GM19328 (cell line): Measurements from ENCODE around the gene UBASH3B.

Experiments
- ATAC-seq: cut with Tn5 transposase; IDR thresholded peaks from one replicate; pipeline ENCODE4 v1.9.1; 2021; ENCODE audit warnings: mild to moderate bottlenecking, moderate library complexity; ENCODE audit not compliant: unreplicated experiment

Gene UBASH3B

GRCh38 chr11:122749005-122749687 lies 93.6 kb downstream of the UBASH3B start:
- ATAC-seq: peak; percentile 60

GRCh38 chr11:122750049-122750448 lies 94.5 kb downstream of the UBASH3B start:
- no peak for ATAC-seq

GRCh38 chr11:122751292-122752070 lies 96.0 kb downstream of the UBASH3B start:
- no peak for ATAC-seq

GRCh38 chr11:122754028-122754427 lies 98.5 kb downstream of the UBASH3B start:
- ATAC-seq: no peak

GRCh38 chr11:122754553-122755322 lies 99.2 kb downstream of the UBASH3B start:
- no peak for ATAC-seq

GRCh38 chr11:122755409-122755808 lies 99.9 kb downstream of the UBASH3B start:
- ATAC-seq: no peak

- no peak for ATAC-seq
These were observed 100.4 kb downstream of the UBASH3B start for GRCh38 chr11:122755941-122756340.

GRCh38 chr11:122756417-122756816 lies 100.9 kb downstream of the UBASH3B start:
- peak; percentile 51 for ATAC-seq

GRCh38 chr11:122757201-122757600 lies 101.7 kb downstream of the UBASH3B start:
- no peak for ATAC-seq

- ATAC-seq: no peak
These were observed 102.8 kb downstream of the UBASH3B start for GRCh38 chr11:122758339-122758738.

GRCh38 chr11:122758974-122759373 lies 103.5 kb downstream of the UBASH3B start:
- ATAC-seq: no peak

- no peak for ATAC-seq
These were observed 107.6 kb downstream of the UBASH3B start for GRCh38 chr11:122763108-122763507.

- no peak for ATAC-seq
These were observed 109.0 kb downstream of the UBASH3B start for GRCh38 chr11:122764371-122765090.

- ATAC-seq: no peak
These were observed 110.1 kb downstream of the UBASH3B start for GRCh38 chr11:122765487-122766131.

GRCh38 chr11:122769126-122769780 lies 113.7 kb downstream of the UBASH3B start:
- no peak for ATAC-seq

GRCh38 chr11:122772945-122773344 lies 117.4 kb downstream of the UBASH3B start:
- ATAC-seq: no peak

- no peak for ATAC-seq
These were observed 118.3 kb downstream of the UBASH3B start for GRCh38 chr11:122773781-122774266.

- no peak for ATAC-seq
These were observed 120.3 kb downstream of the UBASH3B start for GRCh38 chr11:122775675-122776271.

- no peak for ATAC-seq
These were observed 121.0 kb downstream of the UBASH3B start for GRCh38 chr11:122776546-122776945.
